Stimulated activated CD4-positive, alpha-beta T cell treated with anti-CD3 and anti-CD28 coated beads, Interleukin-2, amount 100 ng/mL, for 48 hours (primary cell): Measurements from ENCODE around the gene BCAR1.
"Not testable (repeated sequence)": the region's sequence is repeated elsewhere in the genome, so short reads cannot be mapped to it uniquely, and the experiment has no call there.

ENCODE experiments used
- DNase-seq, 2 donors: peaks; one replicate each; pipeline ENCODE4 v3.0.0-alpha.2; 2020

BCAR1 gene

GRCh38 chr16:75252946-75253911 is 1.8 kb upstream of the BCAR1 start:
- no peak for DNase-seq

- DNase-seq = no peak
Measured at GRCh38 chr16:75252049-75252864, 833 bp upstream of the BCAR1 start.

GRCh38 chr16:75250809-75251279 is 580 bp downstream of the BCAR1 start:
- DNase-seq = no peak

- DNase-seq = no peak
Measured at GRCh38 chr16:75250089-75250808, 1.2 kb downstream of the BCAR1 start.

GRCh38 chr16:75249441-75249840 is 2.0 kb downstream of the BCAR1 start:
- no peak for DNase-seq

GRCh38 chr16:75248536-75249380 is 2.7 kb downstream of the BCAR1 start:
- DNase-seq = no peak

- no peak for DNase-seq
Measured at GRCh38 chr16:75248142-75248535, 3.3 kb downstream of the BCAR1 start.

GRCh38 chr16:75247249-75247648 is 4.2 kb downstream of the BCAR1 start:
- no peak for DNase-seq

GRCh38 chr16:75246504-75247205 is 4.8 kb downstream of the BCAR1 start:
- no peak for DNase-seq

- DNase-seq = no peak
Measured at GRCh38 chr16:75244844-75245758, 6.3 kb downstream of the BCAR1 start.

GRCh38 chr16:75244225-75244809 is 7.1 kb downstream of the BCAR1 start:
- no peak for DNase-seq

- DNase-seq = no peak
Measured at GRCh38 chr16:75243667-75244224, 7.7 kb downstream of the BCAR1 start.

- not testable (repeated sequence) for DNase-seq
Measured at GRCh38 chr16:75242436-75243078, 8.9 kb downstream of the BCAR1 start.

- DNase-seq = no peak
Measured at GRCh38 chr16:75241955-75242354, 9.5 kb downstream of the BCAR1 start.

- no peak for DNase-seq
Measured at GRCh38 chr16:75241412-75241811, 10.0 kb downstream of the BCAR1 start.

- DNase-seq = not testable (repeated sequence)
Measured at GRCh38 chr16:75240633-75241032, 10.8 kb downstream of the BCAR1 start.

- DNase-seq = no peak
Measured at GRCh38 chr16:75239542-75240122, 11.8 kb downstream of the BCAR1 start.

- no peak for DNase-seq
Measured at GRCh38 chr16:75238853-75239541, 12.4 kb downstream of the BCAR1 start.
